GM12878 (cell line): ENCODE results near the gene ANO2. TPM values are rescaled to one million over a fixed set of nuclear protein-coding genes. Genes with fewer than 3 reads are reported as not detected.

Source experiments
- ATAC-seq: fragments of 200-7000 bp; cut with Tn5 transposase; 3 replicates; pipeline ENCODE4 v1.9.1; 2020; ENCODE audit warnings: mild to moderate bottlenecking, moderate library complexity
- BruUV-seq: library from RNA; stranded (reverse); fragments of 400-500 nt; replicated peaks from 2 replicates; lab custom pipeline; 2021; lab: Mats Ljungman, UMichigan
- CTCF ChIA-PET: fragments of 300-600 bp; sonication (Branson Sonifier 250); formaldehyde crosslinking; extraction: SDS; loops from one replicate; lab custom pipeline; 2021; ENCODE audit warnings: inconsistent platforms; lab: Yijun Ruan, JAX
- POLR2A ChIA-PET: fragments of 350-600 bp; formaldehyde crosslinking; extraction: SDS; loops from one replicate; lab custom pipeline; 2021; ENCODE audit warnings: inconsistent platforms; lab: Charles Lee
- RAD21 ChIA-PET: fragments of 300-600 bp; sonication (Branson Sonifier 250); formaldehyde crosslinking; loops from one replicate; lab custom pipeline; 2023; ENCODE audit warnings: antibody characterized with exemption; ENCODE audit not compliant: unreplicated experiment; lab: Charles Lee
- SMC1A ChIA-PET: fragments of 300-600 bp; sonication (Branson Sonifier 250); formaldehyde crosslinking; loops from one replicate; lab custom pipeline; 2023; ENCODE audit not compliant: unreplicated experiment, uncharacterized antibody; lab: Charles Lee
- DNase-seq: peaks from one replicate; pipeline ENCODE4 v3.0.0-alpha.2; 2011; ENCODE audit warnings: low read depth, low spot score
- FAIRE-seq: peaks from 3 replicates; lab custom pipeline; 2011; peaks lifted over from hg19 to GRCh38; lab: Jason Lieb, UNC
- H2AFZ ChIP-seq: 2 replicates; pipeline ENCODE4 v1.6.0; 2011; ENCODE audit warnings: low read depth, low read length, control low read depth; ENCODE audit not compliant: control insufficient read depth
- H3K27ac ChIP-seq: 2 replicates; pipeline ENCODE4 v1.5.1; 2011; ENCODE audit warnings: control low read depth; ENCODE audit not compliant: control insufficient read depth, insufficient read depth
- H3K27me3 ChIP-seq, 2 experiments: replicated peaks in 1 of 2; 2 replicates each; pipeline versions ENCODE4 v1.6.0 to v1.6.1; 2011; ENCODE audit warnings: low read length in 1 of 2; ENCODE audit not compliant: control insufficient read depth in 2 of 2, insufficient read depth in 2 of 2
- H3K36me3 ChIP-seq, 2 experiments: 2 replicates each; pipeline ENCODE4 v1.5.1; 2011; ENCODE audit warnings: low read length in 1 of 2; ENCODE audit not compliant: control insufficient read depth in 2 of 2, insufficient read depth in 2 of 2
- H3K4me1 ChIP-seq: 2 replicates; pipeline ENCODE4 v1.6.1; 2011; ENCODE audit warnings: mild to moderate bottlenecking, low read length, moderate library complexity, mixed read lengths; ENCODE audit not compliant: control insufficient read depth, insufficient read depth
- H3K4me2 ChIP-seq: 2 replicates; pipeline ENCODE4 v1.6.0; 2011; ENCODE audit warnings: control low read depth; ENCODE audit not compliant: control insufficient read depth, insufficient read depth
- H3K4me3 ChIP-seq: fragments of 200-600 bp; sonication (generic); 2 replicates; pipeline ENCODE4 v1.5.1; 2016
- H3K79me2 ChIP-seq: 2 replicates; pipeline ENCODE4 v1.6.0; 2011; ENCODE audit warnings: low read length; ENCODE audit not compliant: control insufficient read depth, insufficient read depth
- H3K9ac ChIP-seq: 2 replicates; pipeline ENCODE4 v1.8.0; 2011; ENCODE audit warnings: low read length, control low read depth, mixed read lengths; ENCODE audit not compliant: control insufficient read depth, insufficient read depth
- H3K9me3 ChIP-seq: replicated peaks from 3 replicates; pipeline ENCODE4 v1.5.1; 2011; ENCODE audit warnings: mild to moderate bottlenecking, low read length; ENCODE audit not compliant: control insufficient read depth, insufficient read depth
- H4K20me1 ChIP-seq: 2 replicates; pipeline ENCODE4 v1.6.0; 2011; ENCODE audit not compliant: control insufficient read depth, insufficient read depth
- CBFB ChIP-seq: IDR thresholded peaks from 2 replicates; pipeline ENCODE4 v1.6.1; 2016; ENCODE audit warnings: antibody characterized with exemption, low read depth
- FOXM1 ChIP-seq: IDR thresholded peaks from 2 replicates; pipeline ENCODE4 v1.6.1; 2012; ENCODE audit warnings: low read depth, mild to moderate bottlenecking, inconsistent platforms, low read length, moderate library complexity
- KAT2A ChIP-seq: conservative IDR thresholded peaks from 2 replicates; pipeline ENCODE4 v1.6.1; 2011; ENCODE audit warnings: low read depth, low read length; ENCODE audit not compliant: control insufficient read depth
- LARP7 ChIP-seq: fragments of 450-650 bp; IDR thresholded peaks from 2 replicates; pipeline ENCODE4 v1.6.1; 2017; ENCODE audit warnings: mild to moderate bottlenecking
- RELB ChIP-seq: fragments of 450-650 bp; IDR thresholded peaks from 2 replicates; pipeline ENCODE4 v1.6.1; 2017; ENCODE audit warnings: low read depth, mild to moderate bottlenecking, moderate library complexity
- STAT3 ChIP-seq: IDR thresholded peaks from 2 replicates; pipeline ENCODE4 v1.6.1; 2011; ENCODE audit warnings: low read depth, low read length, improper control_type of control experiment
- TAF1 ChIP-seq: IDR thresholded peaks from 2 replicates; pipeline ENCODE4 v1.6.1; 2011; ENCODE audit warnings: mild to moderate bottlenecking, low read depth, low read length, borderline replicate concordance
- ZNF207 ChIP-seq: fragments of 450-650 bp; IDR thresholded peaks from 2 replicates; pipeline ENCODE4 v1.6.1; 2014; ENCODE audit warnings: antibody characterized with exemption, mild to moderate bottlenecking, borderline replicate concordance
- WGBS: methylation state at CpG from one replicate; pipeline ENCODE4 v1.1.6; 2016; ENCODE audit warnings: low lambda C conversion rate; ENCODE audit not compliant: insufficient replicate concordance, insufficient coverage; ENCODE audit errors: missing lambda C conversion rate; 5-methylcytosine and 5-hydroxymethylcytosine counted together
- in situ Hi-C: fragments of 300-500 bp; cut with MboI; formaldehyde crosslinking; loops from 9 replicates; pipeline ENCODE4 v1.14.3; 2018; ENCODE audit warnings: mixed read lengths
- intact Hi-C: fragments of 100-400 bp; cut with micrococcal nuclease; formaldehyde crosslinking; loops from one replicate; pipeline ENCODE4 v1.14.2; 2022; ENCODE audit not compliant: unreplicated experiment
- polyA plus RNA-seq, 11 experiments: library from polyadenylated mRNA; depleted of rRNA in 4 of 11; unstranded in 6 of 11; stranded (reverse) in 5 of 11; fragments of >200 nt; fragmentation: Nextera tagmentation in 4 of 11; fragmentation: Illumina TruSeq in 1 of 11; extraction: Ambion mirVana in 4 of 11; extraction: Trizol in 1 of 11; gene quantifications; 1 replicate in 1 of 11; 2 replicates in 10 of 11; pipeline versions ENCODE4 v1.2.1 to v1.2.3, GENCODE V29; 2011 to 2016; ENCODE audit warnings: inconsistent platforms in 2 of 11, missing spikeins in 2 of 11, low read depth in 1 of 11
- total RNA-seq, 4 experiments: library from RNA; depleted of rRNA in 3 of 4; stranded (reverse); fragments of >200 nt in 3 of 4; fragmentation: Illumina TruSeq in 1 of 4; extraction: Trizol in 1 of 4; gene quantifications; 2 replicates each; pipeline versions ENCODE4 v1.2.1 to v1.2.3, GENCODE V29; 2013 to 2021

ANO2 gene
- total and polyA plus RNA-seq, 10 of the 15 experiments (the other 5 are each of a cell fraction or from before 2014, with no cell fraction given): not detected

- Histone ChIP-seq H3K4me3 (no peak overlapping the region), H3K27me3 (no peaks in the 10 kb centered on the region), H3K9me3 (no peaks in the 10 kb centered on the region), H3K4me1 (no peaks in the 10 kb centered on the region), H2AFZ (no peak overlapping the region), H4K20me1 (no peaks in the 10 kb centered on the region), H3K4me2 (no peak overlapping the region), H3K79me2 (no peaks in the 10 kb centered on the region), H3K27ac (no peak overlapping the region), H3K36me3 (no peaks in the 10 kb centered on the region), H3K9ac (no peak overlapping the region)
- no TSS peak for BruUV-seq
- intact Hi-C loops: no loop called here
- ATAC-seq (no peak), DNase-seq (no peak), FAIRE-seq (no peak)
- ChIA-PET SMC1A (interaction anchor here (0.8 kb wide), 1 partner anchor 24 kb away, joined by 3 read pairs; no protein-coding TSS in a partner anchor), CTCF (interaction anchor here (4.4 kb wide), 1 partner anchor 12 kb away, joined by 26 read pairs; no protein-coding TSS in a partner anchor), RAD21 (no interaction called here), POLR2A (no interaction called here)
- 21% methylated on average over 11 of the region's 11 CpGs for WGBS
- in situ Hi-C loops: no loop called here
- TF ChIP-seq CBFB: no peak
- no peak for TF ChIP-seq STAT3
- no peak for TF ChIP-seq LARP7
- TF ChIP-seq FOXM1: no peak
- no peak for TF ChIP-seq RELB
- no peak for TF ChIP-seq KAT2A
- TF ChIP-seq TAF1: no peak
- no peak for TF ChIP-seq ZNF207
Measured at GRCh38 chr12:5733136-5733755, 211.8 kb downstream of the ANO2 start.
